Adrenal gland (tissue), 12 donors: Measurements from ENCODE around the gene CDH15. TPM values are rescaled to one million over a fixed set of nuclear protein-coding genes. Genes with fewer than 3 reads are reported as not detected.

Experiments
- DNase-seq, 7 donors: peaks; one replicate each; pipeline ENCODE4 v3.0.0-alpha.2; 2019 to 2020
- H3K27ac ChIP-seq, 5 donors: fragments of 200-600 bp; sonication (generic) in 4 of 5; 1 replicate in 3 of 5; 2 replicates in 2 of 5; pipeline versions ENCODE4 v1.5.1 to v1.8.0; 2016 to 2020; ENCODE audit warnings: mild to moderate bottlenecking in 1 of 5
- H3K27me3 ChIP-seq: fragments of 200-600 bp; 2 replicates; pipeline ENCODE4 v1.8.0; 2021
- H3K36me3 ChIP-seq, 2 donors: fragments of 200-600 bp; replicated peaks in 1 of 2; 1 replicate in 1 of 2; 2 replicates in 1 of 2; pipeline versions ENCODE4 v1.5.1 to v1.8.0; 2018 to 2022
- H3K4me1 ChIP-seq, 2 donors: fragments of 200-600 bp; replicated peaks in 1 of 2; 1 replicate in 1 of 2; 2 replicates in 1 of 2; pipeline versions ENCODE4 v1.5.1 to v1.8.0; 2018 to 2021
- H3K4me3 ChIP-seq, 4 donors: fragments of 200-600 bp; sonication (generic) in 3 of 4; one replicate each; pipeline ENCODE4 v1.5.1; 2016 to 2018
- H3K9me3 ChIP-seq, 3 donors: fragments of 200-600 bp; sonication (generic) in 1 of 3; replicated peaks in 1 of 3; 1 replicate in 2 of 3; 2 replicates in 1 of 3; pipeline versions ENCODE4 v1.5.1 to v1.8.0; 2016 to 2021
- CTCF ChIP-seq, 6 experiments: fragments of 450-650 bp in 4 of 6; fragments of 200-600 bp in 2 of 6; sonication (generic) in 1 of 6; IDR thresholded peaks; 1 replicate in 5 of 6; 2 replicates in 1 of 6; pipeline versions ENCODE4 v1.5.1 to v1.8.0; 2016 to 2021; ENCODE audit warnings: antibody characterized with exemption in 6 of 6, mild to moderate bottlenecking in 2 of 6, moderate library complexity in 1 of 6
- POLR2A ChIP-seq, 2 donors: fragments of 450-650 bp; IDR thresholded peaks; one replicate each; pipeline ENCODE4 v1.6.1; 2017; ENCODE audit warnings: antibody characterized with exemption in 2 of 2, mild to moderate bottlenecking in 2 of 2, moderate library complexity in 1 of 2
- WGBS, 4 donors: extraction: QIAGEN DNeasy Blood & Tissue Kit in 2 of 4; methylation state at CpG; one replicate each; pipeline versions ENCODE4 v1.1.5 to v1.1.7; 2013 to 2017; 5-methylcytosine and 5-hydroxymethylcytosine counted together
- intact Hi-C, 2 donors: fragments of 100-400 bp; cut with DNase I; formaldehyde crosslinking; loops; one replicate each; pipeline versions ENCODE4 v1.14.1 to v1.15.0; 2022 to 2023
- polyA plus RNA-seq, 3 donors: library from polyadenylated mRNA; stranded (reverse); fragments of 200-250 nt in 2 of 3; fragments of 350-450 nt in 1 of 3; fragmentation: Illumina TruSeq in 1 of 3; extraction: RNeasy Lipid Tissue Mini Kit (QIAGEN cat#74804) in 1 of 3; gene quantifications; one replicate each; pipeline ENCODE4 v1.2.3, GENCODE V29; 2013 to 2014
- total RNA-seq, 9 donors: library from RNA; depleted of rRNA in 4 of 9; stranded (reverse); fragments of >200 nt in 4 of 9; fragments of 120-200 nt in 1 of 9; fragmentation: NEBNext Ultra II Directional in 1 of 9; extraction: Animal tissue kit (Norgen Biotek cat#: 25700) in 1 of 9; gene quantifications; one replicate each; pipeline versions ENCODE4 v1.1.0 to v1.2.4, GENCODE V29; 2013 to 2023
- donor health status: healthy with polysubstance abuse.
- donor health status: Bipolar disorder and iron deficiency.
- donor health status: DM: yes; HTN: yes; CAD: no.
- donor health status: DM: no; HTN: no; CAD: no.
- donor health status: DM: no; HTN: no; CAD: no.
- donor health status: DM: yes; HTN: yes; CAD: no.

Gene CDH15
- total and polyA plus RNA-seq, 12 donors: 0.05 to 0.32 (median 0.17) TPM; not detected in 1

GRCh38 chr16:89175280-89176146 is 4.0 kb downstream of the CDH15 start:
- Histone ChIP-seq H3K27ac (no peak overlapping the region), H3K27me3 (no peaks in the 10 kb centered on the region), H3K36me3 (no peaks in the 10 kb centered on the region), H3K9me3 (no peaks in the 10 kb centered on the region), H3K4me1 (peaks cover 4 to 6% of the 10 kb centered on the region in 2 donors), H3K4me3 (no peak overlapping the region)
- no peak for DNase-seq
- intact Hi-C loops: no loop called here
- TF ChIP-seq POLR2A (IDR thresholded peaks at IDR 0.05): no peak
- WGBS, 4 donors: 33 to 54% (median 47%) methylated on average over 3 to 20 of the region's 20 CpGs

DNA sequence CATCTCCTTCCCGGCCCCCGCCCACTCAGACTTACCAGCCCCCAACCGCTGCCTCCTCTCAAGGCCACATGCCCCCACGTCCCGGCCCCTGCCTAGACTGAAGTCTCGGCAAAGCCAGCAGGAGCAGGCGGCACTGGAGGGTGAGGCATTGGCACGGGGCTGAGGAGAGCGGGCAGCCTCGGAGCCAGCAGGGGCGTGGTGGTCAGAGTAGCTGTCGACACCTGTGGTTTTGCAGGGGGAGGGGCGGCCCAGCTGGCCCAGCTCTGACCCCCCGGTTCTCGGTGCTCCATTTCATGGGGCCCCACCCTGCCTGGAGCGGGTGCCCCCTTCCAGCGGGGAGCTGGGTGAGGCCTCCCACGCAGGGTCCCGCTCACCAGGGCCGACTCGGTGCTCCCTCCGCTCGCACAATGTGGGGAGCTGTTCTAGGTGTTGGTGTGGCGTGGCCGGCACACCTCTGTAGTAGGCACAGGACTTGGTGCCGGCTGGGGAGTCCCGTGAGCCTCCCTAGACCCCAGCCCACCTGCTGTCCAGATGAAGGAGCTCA is 4.7 kb downstream of the CDH15 start:
- intact Hi-C loops: no loop called here
- H3K27ac ChIP-seq: no peak overlapping the region
- DNase-seq: no peak
- no peaks in the 10 kb centered on the region for H3K27me3 ChIP-seq
- no peak for TF ChIP-seq POLR2A (IDR thresholded peaks at IDR 0.05)
- no peak for TF ChIP-seq CTCF (IDR thresholded peaks at IDR 0.05)
- 80 to 92% (median 85%) methylated on average over 2 to 27 of the region's 27 CpGs for WGBS, 4 donors
- H3K4me1 ChIP-seq: no peaks in the 10 kb centered on the region
- no peaks in the 10 kb centered on the region for H3K36me3 ChIP-seq
- H3K9me3 ChIP-seq: no peaks in the 10 kb centered on the region
- H3K4me3 ChIP-seq: no peak overlapping the region

GRCh38 chr16:89176717-89177116 is 5.2 kb downstream of the CDH15 start:
- no peak for DNase-seq
- H3K27ac ChIP-seq: no peak overlapping the region
- no peaks in the 10 kb centered on the region for H3K36me3 ChIP-seq
- H3K4me3 ChIP-seq: no peak overlapping the region
- no peaks in the 10 kb centered on the region for H3K27me3 ChIP-seq
- TF ChIP-seq CTCF (IDR thresholded peaks at IDR 0.05) (no peak), POLR2A (IDR thresholded peaks at IDR 0.05) (no peak)
- intact Hi-C loops: no loop called here
- WGBS, 4 donors: 71 to 86% (median 79%) methylated on average over 6 to 9 of the region's 9 CpGs
- H3K4me1 ChIP-seq: no peaks in the 10 kb centered on the region
- H3K9me3 ChIP-seq: no peaks in the 10 kb centered on the region

GRCh38 chr16:89177501-89177900 is 6.0 kb downstream of the CDH15 start:
- TF ChIP-seq CTCF (IDR thresholded peaks at IDR 0.05) (no peak), POLR2A (IDR thresholded peaks at IDR 0.05) (no peak)
- H3K4me3 ChIP-seq: no peak overlapping the region
- intact Hi-C loops: no loop called here
- H3K27ac ChIP-seq: no peak overlapping the region
- no peaks in the 10 kb centered on the region for H3K36me3 ChIP-seq
- 62 to 81% (median 66%) methylated on average over 3 to 12 of the region's 12 CpGs for WGBS, 4 donors
- no peaks in the 10 kb centered on the region for H3K27me3 ChIP-seq
- no peaks in the 10 kb centered on the region for H3K4me1 ChIP-seq
- no peak for DNase-seq
- no peaks in the 10 kb centered on the region for H3K9me3 ChIP-seq
